K562 (cell line): ENCODE results near the gene MAP1LC3B2. TPM values are rescaled to one million over a fixed set of nuclear protein-coding genes. Genes with fewer than 3 reads are reported as not detected.

ENCODE experiments used
- FOXA1 ChIP-seq: fragments of 450-650 bp; IDR thresholded peaks from 2 replicates; pipeline ENCODE4 v1.6.1; 2016; ENCODE audit warnings: mild to moderate bottlenecking, borderline replicate concordance
- GTF2F1 ChIP-seq: IDR thresholded peaks from 2 replicates; pipeline ENCODE4 v1.6.1; 2011; ENCODE audit warnings: low read depth, low read length, improper control_type of control experiment
- HNRNPK ChIP-seq: fragments of 200-400 bp; formaldehyde crosslinking; IDR thresholded peaks from one replicate; pipeline ENCODE4 v1.6.1; 2018; ENCODE audit warnings: mild to moderate bottlenecking, low read depth, low read length; ENCODE audit not compliant: poor library complexity, severe bottlenecking
- KLF13 ChIP-seq: fragments of 450-650 bp; IDR thresholded peaks from 2 replicates; pipeline ENCODE4 v1.6.1; 2016; ENCODE audit warnings: missing genetic modification characterization, low read depth, mild to moderate bottlenecking, missing compliant biosample characterization, moderate library complexity, borderline replicate concordance
- NR2C1 ChIP-seq, 2 experiments: fragments of 450-650 bp; IDR thresholded peaks; 2 replicates each; pipeline ENCODE4 v1.6.1; 2017; ENCODE audit warnings: mild to moderate bottlenecking in 2 of 2, antibody characterized with exemption in 1 of 2, inconsistent platforms in 1 of 2, missing compliant biosample characterization in 1 of 2, missing genetic modification characterization in 1 of 2
- PBX2 ChIP-seq, 2 experiments: IDR thresholded peaks in 1 of 2; conservative IDR thresholded peaks in 1 of 2; 2 replicates each; pipeline ENCODE4 v1.6.1; 2016; ENCODE audit warnings: low read depth in 2 of 2, mild to moderate bottlenecking in 1 of 2, missing compliant biosample characterization in 1 of 2, missing genetic modification characterization in 1 of 2, moderate library complexity in 1 of 2
- RFX1 ChIP-seq: fragments of 450-650 bp; IDR thresholded peaks from 2 replicates; pipeline ENCODE4 v1.6.1; 2016; ENCODE audit warnings: mild to moderate bottlenecking, moderate library complexity
- RNF2 ChIP-seq: sonication (generic); IDR thresholded peaks from 2 replicates; pipeline ENCODE4 v1.6.1; 2016
- SP1 ChIP-seq: sonication (generic); formaldehyde crosslinking; IDR thresholded peaks from 2 replicates; pipeline ENCODE4 v1.8.1; 2022; ENCODE audit warnings: mild to moderate bottlenecking, missing genetic modification reagents
- SP2 ChIP-seq: IDR thresholded peaks from 2 replicates; pipeline ENCODE4 v1.6.1; 2011; ENCODE audit warnings: mild to moderate bottlenecking, low read depth, low read length, moderate library complexity; ENCODE audit not compliant: poor library complexity, severe bottlenecking; ENCODE audit errors: extremely low read depth
- TAF7 ChIP-seq: fragments of 450-650 bp; IDR thresholded peaks from 2 replicates; pipeline ENCODE4 v1.6.1; 2016; ENCODE audit warnings: missing genetic modification characterization, missing compliant biosample characterization
- TFAM ChIP-seq: fragments of 250-450 bp; sonication (Bioruptor Pico); conservative IDR thresholded peaks from 2 replicates; pipeline ENCODE4 v1.5.0; 2021; ENCODE audit warnings: mild to moderate bottlenecking, moderate library complexity
- VEZF1 ChIP-seq: fragments of 200-800 bp; sonication (Bioruptor generic); IDR thresholded peaks from 2 replicates; pipeline ENCODE4 v1.6.1; 2017; ENCODE audit warnings: missing genetic modification characterization, missing compliant biosample characterization
- ZMIZ1 ChIP-seq, 2 experiments: fragments of 150-350 bp in 1 of 2; IDR thresholded peaks; 2 replicates each; pipeline ENCODE4 v1.6.1; 2012 to 2016; ENCODE audit warnings: low read depth in 2 of 2, low read length in 2 of 2, mild to moderate bottlenecking in 1 of 2, moderate library complexity in 1 of 2
- ZNF174 ChIP-seq: fragments of 250-450 bp; sonication (Bioruptor Pico); IDR thresholded peaks from 2 replicates; pipeline ENCODE4 v1.4.0; 2020; ENCODE audit warnings: mild to moderate bottlenecking
- ZNF449 ChIP-seq: fragments of 250-450 bp; sonication (Bioruptor Pico); IDR thresholded peaks from 2 replicates; pipeline ENCODE4 v1.8.0; 2022; ENCODE audit warnings: moderate library complexity, mild to moderate bottlenecking, inconsistent platforms
- polyA plus RNA-seq, 8 experiments: library from polyadenylated mRNA; depleted of rRNA in 4 of 8; stranded (reverse) in 5 of 8; unstranded in 3 of 8; fragments of >200 nt; fragmentation: Nextera tagmentation in 2 of 8; fragmentation: Illumina TruSeq in 1 of 8; extraction: Ambion mirVana in 2 of 8; extraction: Trizol in 1 of 8; gene quantifications; 2 replicates each; pipeline versions ENCODE4 v1.2.1 to v1.2.3, GENCODE V29; 2011 to 2014; ENCODE audit warnings: inconsistent platforms in 1 of 8, missing spikeins in 1 of 8
- total RNA-seq, 7 experiments: library from RNA; depleted of rRNA in 6 of 7; stranded (reverse); fragments of >200 nt in 6 of 7; fragmentation: Illumina TruSeq in 2 of 7; extraction: Trizol in 2 of 7; gene quantifications; 2 replicates each; pipeline versions ENCODE4 v1.2.1 to v1.2.3, GENCODE V29; 2011 to 2021; ENCODE audit warnings: low replicate concordance in 1 of 7

The MAP1LC3B2 gene
- total and polyA plus RNA-seq, 9 of the 15 experiments (the other 6 are each of a cell fraction or from before 2014, with no cell fraction given) = 0.53 to 2.8 (median 0.76) TPM; not detected in 2

- TF ChIP-seq ZMIZ1 (IDR thresholded peaks at IDR 0.05; ENCODE audit: low read depth in 2 of 2, low read length in 2 of 2) (no peak), RNF2 (peak; percentile 92), NR2C1 (IDR thresholded peaks at IDR 0.05) (peak; percentile 44; the same call in 1 of the 2 replicates), NR2C1 (tag; IDR thresholded peaks at IDR 0.05) (peak; percentile 14; the same call in 1 of the 2 replicates), ZNF449 (no peak), TFAM (no peak), KLF13 (tag) (peak; percentile 16; the same call in 1 of the 2 replicates), PBX2 (CRISPR knock-in tag; IDR thresholded peaks at IDR 0.05; ENCODE audit: low read depth) (no peak), PBX2 (tag; conservative IDR thresholded peaks at IDR 0.05; ENCODE audit: low read depth) (peak; percentile 20; the same call in 1 of the 2 replicates), RFX1 (no peak), SP1 (no peak), SP2 (no peak), TAF7 (tag) (peak; percentile 14; the same call in 1 of the 2 replicates), VEZF1 (CRISPR knock-in tag) (peak; percentile 57; the same call in 1 of the 2 replicates), ZNF174 (CRISPR knock-in tag) (no peak), FOXA1 (no peak), GTF2F1 (no peak), HNRNPK (no peak)
Measured at GRCh38 chr12:116598311-116599284, 39.4 kb downstream of the MAP1LC3B2 start (continued).
